Stimulated activated CD8-positive, alpha-beta memory T cell treated with anti-CD3 and anti-CD28 coated beads, Interleukin-7, amount 100 ng/mL, for 4 hours (primary cell): Measurements from ENCODE around the gene FAM229B.

Experiments used
- DNase-seq, 2 donors: peaks; one replicate each; pipeline ENCODE4 v3.0.0-alpha.2; 2020; ENCODE audit warnings: low read depth in 2 of 2

Gene FAM229B

GRCh38 chr6:112144145-112144926 is 56.9 kb downstream of the FAM229B start:
- DNase-seq = no peak

GRCh38 chr6:112145080-112145573 is 57.7 kb downstream of the FAM229B start:
- no peak for DNase-seq

- DNase-seq = no peak
These were observed 60.7 kb downstream of the FAM229B start for GRCh38 chr6:112148103-112148502.

GRCh38 chr6:112149236-112149635 is 61.8 kb downstream of the FAM229B start:
- no peak for DNase-seq

- no peak for DNase-seq
These were observed 62.4 kb downstream of the FAM229B start for GRCh38 chr6:112149719-112150263.

GRCh38 chr6:112150363-112150762 is 63.0 kb downstream of the FAM229B start:
- DNase-seq = no peak
